Adrenal gland (tissue), 5 donors: Measurements from ENCODE around the gene GAL.

Experiments used
- POLR2A ChIP-seq, 2 donors: fragments of 450-650 bp; IDR thresholded peaks; one replicate each; pipeline ENCODE4 v1.6.1; 2017; ENCODE audit warnings: antibody characterized with exemption in 2 of 2, mild to moderate bottlenecking in 2 of 2, moderate library complexity in 1 of 2
- TF ChIP-seq, protein P1 (sequence below), 6 experiments: fragments of 450-650 bp in 4 of 6; fragments of 200-600 bp in 2 of 6; sonication (generic) in 1 of 6; IDR thresholded peaks; 1 replicate in 5 of 6; 2 replicates in 1 of 6; pipeline versions ENCODE4 v1.5.1 to v1.8.0; 2016 to 2021; ENCODE audit warnings: antibody characterized with exemption in 6 of 6, mild to moderate bottlenecking in 2 of 6, moderate library complexity in 1 of 6
- donor health status: DM: no; HTN: no; CAD: no.

DNA sequence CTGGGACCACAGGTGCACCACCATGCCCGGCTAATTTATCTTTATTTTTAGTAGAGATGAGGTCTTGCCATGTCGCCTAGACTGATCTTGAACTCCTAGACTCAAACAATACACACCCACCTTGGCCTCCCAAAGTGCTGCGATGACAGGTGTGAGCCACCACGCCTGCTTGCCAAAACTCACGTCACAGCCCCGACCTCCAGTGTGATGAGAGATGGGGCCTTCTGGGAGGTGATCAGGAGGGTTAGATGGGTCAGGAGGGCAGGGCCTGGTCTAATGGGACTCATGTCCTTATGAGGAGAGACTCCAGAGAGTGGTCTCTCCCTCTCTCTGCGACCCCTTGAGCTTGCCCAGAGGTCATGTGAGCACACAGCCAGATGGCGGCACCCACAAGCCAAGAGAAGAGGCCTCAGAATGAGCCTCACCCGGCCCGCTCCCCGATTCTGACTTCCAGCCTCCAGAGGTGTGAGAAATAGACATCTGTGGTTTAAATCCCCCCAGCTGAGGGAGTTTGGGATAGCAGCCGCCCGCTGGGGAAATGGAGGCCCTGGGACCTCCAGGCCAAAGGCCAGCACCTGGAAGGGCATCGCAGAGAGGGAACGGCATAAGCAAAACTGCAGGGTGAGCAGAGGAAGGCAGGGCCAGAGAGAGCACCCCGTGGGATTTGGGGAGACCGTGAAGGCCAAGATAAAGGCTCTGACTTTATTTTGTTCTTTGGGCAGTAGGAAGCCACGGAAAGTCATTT lies 24.1 kb upstream of the GAL start:
- TF ChIP-seq, protein P1, sequence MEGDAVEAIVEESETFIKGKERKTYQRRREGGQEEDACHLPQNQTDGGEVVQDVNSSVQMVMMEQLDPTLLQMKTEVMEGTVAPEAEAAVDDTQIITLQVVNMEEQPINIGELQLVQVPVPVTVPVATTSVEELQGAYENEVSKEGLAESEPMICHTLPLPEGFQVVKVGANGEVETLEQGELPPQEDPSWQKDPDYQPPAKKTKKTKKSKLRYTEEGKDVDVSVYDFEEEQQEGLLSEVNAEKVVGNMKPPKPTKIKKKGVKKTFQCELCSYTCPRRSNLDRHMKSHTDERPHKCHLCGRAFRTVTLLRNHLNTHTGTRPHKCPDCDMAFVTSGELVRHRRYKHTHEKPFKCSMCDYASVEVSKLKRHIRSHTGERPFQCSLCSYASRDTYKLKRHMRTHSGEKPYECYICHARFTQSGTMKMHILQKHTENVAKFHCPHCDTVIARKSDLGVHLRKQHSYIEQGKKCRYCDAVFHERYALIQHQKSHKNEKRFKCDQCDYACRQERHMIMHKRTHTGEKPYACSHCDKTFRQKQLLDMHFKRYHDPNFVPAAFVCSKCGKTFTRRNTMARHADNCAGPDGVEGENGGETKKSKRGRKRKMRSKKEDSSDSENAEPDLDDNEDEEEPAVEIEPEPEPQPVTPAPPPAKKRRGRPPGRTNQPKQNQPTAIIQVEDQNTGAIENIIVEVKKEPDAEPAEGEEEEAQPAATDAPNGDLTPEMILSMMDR (IDR thresholded peaks at IDR 0.05): no peak
- no peak for TF ChIP-seq POLR2A (IDR thresholded peaks at IDR 0.05)
